Activated CD4-positive, CD25-positive, alpha-beta regulatory T cell treated with anti-CD3 and anti-CD28 coated beads, Interleukin-2, amount 50 U/mL, for 24 hours (primary cell): ENCODE measurements around the gene RPS15A.
"Not testable (repeated sequence)": the region's sequence is repeated elsewhere in the genome, so short reads cannot be mapped to it uniquely, and the experiment has no call there.

Experiments used
- ATAC-seq, 2 donors: fragments of 150-1000 bp; cut with Tn5 transposase; one replicate each; pipeline ENCODE4 v1.10.0; 2021; ENCODE audit warnings: mild to moderate bottlenecking in 1 of 2, moderate library complexity in 1 of 2

Gene RPS15A

DNA sequence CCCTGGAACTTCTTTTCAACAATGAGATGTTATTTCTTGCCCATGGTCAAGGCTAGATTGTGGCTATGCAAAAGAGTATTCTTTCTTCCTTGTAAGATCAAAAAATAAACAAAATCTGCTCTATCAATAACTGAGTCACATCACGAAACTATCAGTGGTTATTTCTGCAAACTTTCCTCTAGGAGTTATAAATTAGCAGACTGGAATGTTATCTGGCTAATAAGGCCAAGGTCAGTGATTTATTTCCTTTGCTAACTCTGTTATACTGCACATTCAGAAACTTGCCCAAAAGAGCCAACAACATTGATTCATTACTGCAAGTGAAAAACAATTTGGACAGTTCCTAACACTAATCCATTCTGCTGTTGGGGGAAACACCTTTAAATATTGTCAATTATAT is 6.2 kb upstream of the RPS15A start:
- ATAC-seq, result no peak

DNA sequence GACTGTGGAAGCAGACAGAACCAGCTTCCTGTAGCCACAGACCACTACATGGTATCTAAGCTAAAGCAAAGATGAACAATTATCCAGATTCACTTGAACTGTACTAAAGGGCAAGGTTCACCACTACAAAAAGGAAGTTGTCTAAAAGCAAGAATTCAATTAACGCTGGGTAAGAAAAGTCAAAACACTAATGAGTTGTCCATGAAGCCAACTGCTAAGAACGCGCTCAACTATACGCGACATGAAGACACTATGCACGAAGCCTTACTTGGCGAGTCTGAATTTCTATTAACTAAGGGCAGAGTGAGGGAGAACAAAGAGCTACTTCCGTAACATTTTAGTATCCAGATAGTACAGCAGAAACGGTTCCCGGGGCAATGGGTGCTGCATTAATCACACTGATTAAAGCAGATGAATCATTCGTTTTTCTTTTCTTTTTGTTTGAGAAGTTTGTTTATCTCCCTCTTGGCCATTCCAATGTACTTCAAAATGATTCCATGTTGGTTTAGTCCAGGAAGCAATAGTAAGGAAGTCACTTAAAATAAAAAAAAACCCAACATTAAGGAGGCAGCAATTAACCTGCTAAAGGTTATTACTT is 2.8 kb upstream of the RPS15A start:
- ATAC-seq, result no peak

DNA sequence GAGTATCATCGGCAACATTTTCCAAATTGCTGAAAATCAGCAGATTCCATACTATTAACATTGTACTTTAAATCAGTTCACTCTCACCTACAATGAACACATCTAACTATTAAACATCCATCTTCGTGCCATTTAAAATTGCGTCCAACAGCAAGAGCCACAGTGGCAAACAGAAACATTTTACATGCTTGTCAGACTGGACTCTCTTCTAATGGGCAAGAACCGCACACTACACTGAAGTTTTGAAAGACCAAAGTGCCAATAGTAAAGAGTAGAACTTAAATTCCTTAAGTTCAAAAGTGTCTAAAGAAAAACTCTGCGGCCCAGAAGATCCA is 652 bp downstream of the RPS15A start:
- ATAC-seq, result no peak

DNA sequence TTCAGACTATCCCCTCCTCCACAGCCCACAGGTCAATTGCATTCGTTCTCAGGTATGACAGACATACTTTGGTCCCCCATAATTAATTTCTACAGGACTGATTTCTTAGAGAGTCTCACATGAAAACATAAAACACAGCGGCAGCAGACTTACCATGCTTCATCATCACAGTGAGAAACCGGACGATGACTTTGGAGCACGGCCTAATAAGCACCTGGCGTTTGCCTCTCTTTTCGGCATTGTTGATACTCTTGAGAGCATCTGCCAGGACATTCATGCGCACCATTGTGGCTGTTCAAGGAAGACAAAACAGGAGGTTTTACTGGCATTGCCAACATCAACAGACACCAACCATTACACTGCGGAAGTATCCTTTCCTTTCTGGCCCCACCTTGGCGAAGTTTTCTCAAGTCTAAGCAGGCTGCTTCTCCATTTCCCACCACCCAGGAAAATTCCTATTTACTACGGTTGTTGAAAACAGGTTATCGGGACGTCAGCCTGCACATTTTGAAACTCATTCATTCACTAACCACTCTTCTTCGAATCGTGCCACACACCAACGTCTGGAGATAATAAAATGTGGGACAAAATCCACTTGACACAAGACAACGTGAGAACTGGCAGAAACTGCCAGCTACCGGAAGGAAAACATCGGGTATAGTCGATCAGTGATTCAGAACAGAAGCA is 1.2 kb downstream of the RPS15A start:
- no peak for ATAC-seq

DNA sequence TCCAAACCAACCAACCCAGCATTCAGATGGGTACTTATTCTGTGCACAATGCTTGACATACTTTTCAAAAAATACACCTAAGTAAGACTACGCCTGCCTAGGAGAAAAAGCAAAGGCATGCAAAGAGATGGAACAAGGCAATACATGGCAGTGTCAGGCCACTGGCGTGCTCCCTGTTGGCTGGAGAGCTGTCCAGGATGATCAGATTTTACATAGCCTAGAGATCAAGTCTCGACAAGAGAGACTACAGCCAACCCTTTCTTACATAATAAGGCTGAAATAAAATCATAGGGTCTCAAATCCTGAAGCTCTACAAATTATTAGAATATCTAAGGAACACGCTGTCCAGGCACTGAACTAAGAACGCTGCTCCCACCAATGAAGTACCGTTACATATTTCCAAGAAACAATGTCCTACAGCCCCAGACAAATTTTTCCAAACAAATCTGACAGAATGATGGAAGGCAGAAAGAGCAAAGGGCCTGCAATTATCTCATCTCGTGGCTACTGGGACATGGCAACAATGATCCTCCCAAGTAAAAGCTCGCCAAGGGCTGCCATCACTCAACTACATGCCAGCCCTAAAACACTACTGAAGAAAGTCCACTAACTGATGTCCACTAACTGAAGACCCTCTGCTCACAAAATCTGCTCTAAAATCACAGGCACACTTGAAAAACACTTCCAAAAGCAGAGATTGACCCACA is 5.1 kb downstream of the RPS15A start:
- ATAC-seq, result no peak

DNA sequence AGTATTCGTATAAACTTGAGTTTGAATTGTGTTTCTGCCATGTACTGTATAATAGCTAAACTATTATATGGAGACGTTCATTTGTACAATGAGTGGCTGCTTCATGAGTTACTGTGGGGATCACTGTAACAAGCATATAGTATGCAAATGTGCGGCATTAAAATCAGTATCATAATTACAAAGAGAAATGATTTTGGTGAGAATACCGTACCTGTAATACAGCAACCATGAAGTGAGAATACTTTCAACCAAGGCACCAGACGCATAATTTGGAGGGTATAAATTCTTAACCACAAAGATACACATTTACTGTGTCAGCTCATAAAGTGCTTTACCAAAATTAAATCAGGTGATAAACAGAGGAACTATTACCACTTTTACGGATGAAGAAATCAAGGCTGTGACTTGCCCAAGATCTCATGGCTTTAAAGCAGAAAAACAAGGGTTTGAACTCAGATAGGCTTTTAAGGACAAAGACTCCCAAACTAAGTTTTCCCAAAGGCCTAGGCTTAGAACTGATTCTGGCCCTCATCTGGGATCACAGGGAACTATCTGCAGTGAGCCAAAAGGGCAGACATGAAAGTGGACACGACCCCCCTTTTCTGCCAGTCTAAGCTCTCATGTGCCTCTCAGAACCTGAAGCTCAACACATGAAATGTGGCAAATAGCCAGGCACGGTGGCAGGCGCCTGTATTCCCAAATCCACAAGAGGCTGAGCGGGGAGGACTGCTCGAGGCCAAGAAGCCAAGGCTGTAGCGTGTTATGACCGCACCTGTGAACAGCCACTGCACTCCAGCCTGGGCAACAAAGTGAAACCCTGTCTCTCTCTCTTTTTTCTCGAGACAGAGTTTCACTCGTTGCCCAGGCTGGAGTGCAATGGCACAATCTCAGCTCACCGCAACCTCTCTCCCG is 6.4 kb downstream of the RPS15A start:
- peak; percentile 63 to 78 for ATAC-seq

DNA sequence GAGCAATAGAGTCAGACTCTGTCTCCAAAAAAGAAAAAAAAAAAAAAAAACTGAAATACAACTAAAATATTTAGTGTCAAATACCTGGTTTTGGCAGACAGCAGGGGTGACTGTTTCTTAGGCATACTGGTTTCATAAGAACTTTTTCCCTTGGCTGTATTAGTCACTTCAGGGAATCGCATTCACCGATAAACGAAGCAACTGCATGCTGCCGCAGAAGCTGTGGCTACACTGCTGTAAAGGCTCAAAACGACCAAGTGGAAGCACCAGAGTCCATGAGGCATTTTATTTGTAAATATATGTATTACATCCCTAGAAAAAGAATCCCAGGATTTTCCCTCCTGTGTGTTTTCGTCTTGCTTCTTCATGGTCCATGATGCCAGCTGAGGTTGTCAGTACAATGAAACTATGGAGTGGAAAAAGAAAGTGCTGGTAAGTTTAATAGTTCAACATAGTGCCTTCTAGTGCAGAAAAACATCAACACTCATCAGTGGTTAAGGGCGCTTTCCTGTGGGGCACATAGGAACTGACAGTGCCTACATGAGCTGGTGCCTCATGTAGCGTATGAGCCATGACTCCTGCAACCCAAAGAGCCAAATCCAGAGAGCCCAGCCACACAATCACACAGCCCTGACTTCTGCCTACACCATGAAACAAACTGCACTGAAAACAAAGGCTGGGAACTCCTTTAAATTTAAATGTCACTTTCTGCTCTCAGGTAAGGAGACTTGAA is 7.3 kb downstream of the RPS15A start:
- peak; percentile 39 to 44 for ATAC-seq

DNA sequence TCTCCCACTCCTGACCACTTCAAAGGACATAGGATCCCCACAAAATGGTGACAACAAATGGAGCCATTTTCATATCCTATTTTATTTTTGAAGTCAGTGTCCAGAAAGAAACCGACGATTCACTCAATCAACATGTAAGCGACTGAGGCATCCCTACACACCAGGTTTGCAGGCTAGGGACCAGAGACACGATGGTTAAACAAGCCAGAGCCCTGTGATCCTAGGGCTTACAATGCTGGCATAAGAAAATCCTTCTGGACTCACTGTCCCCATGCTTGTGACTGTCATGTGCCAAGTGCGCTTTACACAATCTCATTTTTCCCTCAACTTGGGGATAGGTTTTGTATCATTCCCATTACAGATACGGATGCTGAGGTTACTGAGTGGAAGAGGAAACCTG is 8.9 kb downstream of the RPS15A start:
- not testable (repeated sequence) for ATAC-seq

DNA sequence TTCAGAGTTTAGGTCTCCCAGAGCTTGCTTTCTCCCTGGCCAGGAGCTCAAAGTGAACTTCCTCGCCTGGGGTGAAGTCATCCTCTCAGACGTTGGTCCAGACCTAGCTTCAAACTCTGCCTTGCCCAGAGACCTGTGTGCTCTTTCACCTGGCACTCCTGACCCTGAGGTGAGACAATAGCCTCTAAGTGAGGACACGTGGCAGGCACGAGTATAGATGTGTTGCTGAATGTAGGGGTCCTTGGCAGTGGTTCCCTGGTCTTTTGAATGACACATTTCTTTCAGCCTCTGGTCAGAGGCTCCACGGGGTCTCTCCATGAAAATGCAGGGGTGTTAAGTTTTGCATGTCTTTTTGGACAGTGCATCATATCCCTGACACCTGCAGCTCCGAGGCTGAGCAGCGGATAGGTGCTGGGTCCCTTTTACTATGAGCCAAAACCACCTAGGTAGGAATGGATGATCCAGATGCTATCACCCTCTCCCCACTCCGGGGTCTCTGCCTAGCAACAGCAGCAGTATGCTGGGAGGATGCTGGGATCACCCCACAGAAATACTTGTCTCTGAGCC is 9.6 kb downstream of the RPS15A start:
- ATAC-seq, result not testable (repeated sequence)

DNA sequence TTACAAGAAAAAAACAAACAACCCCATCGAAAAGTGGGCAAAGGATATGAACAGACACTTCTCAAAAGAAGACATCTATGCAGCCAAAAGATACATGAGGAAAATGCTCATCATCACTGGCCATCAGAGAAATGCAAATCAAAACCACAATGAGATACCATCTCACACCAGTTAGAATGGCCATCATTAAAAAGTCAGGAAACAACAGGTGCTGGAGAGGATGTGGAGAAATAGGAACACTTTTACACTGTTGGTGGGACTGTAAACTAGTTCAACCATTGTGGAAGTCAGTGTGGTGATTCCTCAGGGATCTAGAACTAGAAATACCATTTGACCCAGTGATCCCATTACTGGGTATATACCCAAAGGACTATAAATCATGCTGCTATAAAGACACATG is 12.5 kb downstream of the RPS15A start:
- ATAC-seq, result not testable (repeated sequence)

DNA sequence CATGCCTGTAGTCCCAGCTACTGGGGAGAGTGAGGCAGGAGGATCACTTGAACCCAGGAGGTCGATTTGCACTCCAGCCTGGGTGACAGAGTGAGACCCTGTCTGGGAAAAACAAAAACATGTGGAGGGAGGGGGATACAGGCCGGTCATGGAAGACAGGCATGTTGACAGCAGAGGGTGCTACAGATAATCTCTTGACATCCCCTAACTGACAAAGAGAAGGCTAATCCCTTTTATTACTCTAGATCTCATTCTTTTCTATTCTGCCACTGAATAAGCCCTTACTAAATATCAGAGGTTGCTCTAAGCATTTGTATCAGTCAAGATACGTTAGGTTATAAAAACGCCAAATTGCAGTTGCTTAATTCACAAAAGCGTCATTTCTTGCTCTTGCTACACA is 13.8 kb downstream of the RPS15A start:
- ATAC-seq, result not testable (repeated sequence)

DNA sequence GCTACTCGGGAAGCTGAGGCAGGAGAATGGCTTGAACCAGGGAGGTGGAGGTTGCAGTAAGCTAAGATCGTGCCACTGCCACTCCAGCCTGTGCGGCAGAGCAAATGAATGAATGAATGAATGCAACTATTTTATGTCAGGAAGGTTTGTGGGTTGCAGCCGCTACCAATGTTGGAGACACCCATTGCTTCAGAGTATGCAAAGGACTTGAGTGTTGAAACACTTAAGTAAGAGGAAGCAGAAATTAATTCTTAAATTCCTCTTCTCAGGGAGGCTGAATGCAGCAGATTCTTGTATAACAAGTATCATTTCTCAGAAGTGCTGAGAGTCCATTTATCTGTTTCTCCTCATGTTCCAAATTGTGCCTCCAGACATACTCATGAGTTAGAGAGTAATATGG is 15.5 kb downstream of the RPS15A start:
- ATAC-seq, result not testable (repeated sequence)

DNA sequence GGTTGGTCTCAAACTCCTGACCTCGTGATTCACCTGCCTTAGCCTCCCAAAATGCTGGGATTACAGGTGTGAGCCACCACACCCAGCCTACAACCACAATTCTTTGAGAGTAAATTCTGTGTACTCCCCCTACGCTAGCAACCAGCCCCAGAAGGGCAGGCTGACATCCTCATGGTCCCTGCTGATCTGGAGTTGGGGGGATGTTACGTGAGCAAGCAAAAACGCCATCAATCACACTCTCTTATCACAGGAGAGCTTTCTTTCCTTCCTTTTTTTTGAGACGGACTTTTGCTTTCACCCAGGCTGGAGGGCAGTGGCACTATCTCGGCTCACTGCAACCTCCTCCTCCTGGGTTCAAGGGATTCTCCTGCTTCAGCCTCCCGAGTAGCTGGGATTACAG is 18.0 kb downstream of the RPS15A start:
- not testable (repeated sequence) for ATAC-seq

DNA sequence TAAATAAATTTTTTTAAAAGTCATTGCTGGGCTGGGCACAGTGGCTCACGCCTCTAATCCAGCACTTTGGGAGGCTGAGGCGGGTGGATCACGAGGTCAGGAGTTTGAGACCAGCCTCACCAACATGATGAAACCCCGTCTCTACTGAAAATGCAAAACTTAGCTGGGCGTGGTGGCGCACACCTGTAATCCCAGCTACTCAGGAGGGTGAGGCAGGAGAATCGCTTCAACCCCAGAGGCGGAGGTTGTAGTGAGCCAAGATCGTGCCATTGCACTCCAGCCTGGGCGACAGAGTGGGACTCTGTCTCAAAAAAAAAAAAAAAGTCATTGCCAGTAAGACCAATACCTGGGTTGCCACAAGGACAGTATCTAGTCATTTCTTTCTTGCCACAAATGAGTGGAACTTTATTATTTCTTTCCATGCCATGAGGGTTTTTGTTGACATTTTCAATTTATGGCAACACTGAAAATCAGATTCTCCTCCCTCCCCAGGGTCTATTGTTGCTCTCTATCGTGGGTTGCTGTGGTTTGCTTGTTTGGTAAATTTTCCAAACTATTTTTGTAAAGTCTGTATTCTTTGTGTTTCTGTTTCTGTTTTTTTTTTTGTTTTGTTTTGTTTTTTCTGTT is 19.7 kb downstream of the RPS15A start:
- peak; percentile 32 to 50 for ATAC-seq

DNA sequence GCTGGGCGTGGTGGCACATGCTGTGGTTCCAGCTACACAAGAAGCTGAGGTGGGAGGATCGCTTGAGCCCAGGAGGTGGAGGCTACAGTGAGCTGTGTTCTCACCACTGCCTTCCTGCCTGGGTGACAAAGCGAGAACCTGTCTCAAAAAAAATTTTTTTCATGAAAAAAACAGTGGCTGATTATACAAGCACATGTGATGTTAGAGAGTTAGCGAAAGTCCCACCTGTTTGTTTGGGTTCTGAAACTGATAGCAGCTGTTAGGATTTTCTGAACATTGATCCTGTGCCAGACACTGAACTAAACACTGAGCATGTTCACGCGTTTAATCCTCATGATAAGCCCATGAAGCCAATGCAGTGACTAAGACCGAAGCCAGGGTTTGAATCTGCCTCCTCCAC is 22.9 kb downstream of the RPS15A start:
- ATAC-seq, result peak; percentile 40 to 48

DNA sequence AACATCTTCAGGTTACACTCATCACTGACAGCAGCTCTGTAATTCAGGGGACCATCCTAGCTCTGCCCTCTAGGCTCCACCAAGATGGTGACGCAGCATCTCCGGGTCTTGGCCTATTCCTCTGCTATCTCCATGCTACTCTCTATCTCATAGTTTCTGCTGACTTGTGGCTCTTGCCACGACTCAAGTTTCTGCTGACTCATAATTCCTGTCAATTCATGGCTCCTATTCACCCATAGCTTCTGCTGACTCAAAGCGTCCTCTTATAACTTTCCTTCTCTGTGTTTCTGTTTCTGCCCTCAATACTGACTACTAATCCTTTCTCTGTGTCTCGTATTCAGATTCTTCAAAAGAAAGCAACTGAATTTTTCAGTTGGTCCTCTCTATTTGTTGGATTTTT is 27.4 kb downstream of the RPS15A start:
- peak; percentile 82 to 88 for ATAC-seq

DNA sequence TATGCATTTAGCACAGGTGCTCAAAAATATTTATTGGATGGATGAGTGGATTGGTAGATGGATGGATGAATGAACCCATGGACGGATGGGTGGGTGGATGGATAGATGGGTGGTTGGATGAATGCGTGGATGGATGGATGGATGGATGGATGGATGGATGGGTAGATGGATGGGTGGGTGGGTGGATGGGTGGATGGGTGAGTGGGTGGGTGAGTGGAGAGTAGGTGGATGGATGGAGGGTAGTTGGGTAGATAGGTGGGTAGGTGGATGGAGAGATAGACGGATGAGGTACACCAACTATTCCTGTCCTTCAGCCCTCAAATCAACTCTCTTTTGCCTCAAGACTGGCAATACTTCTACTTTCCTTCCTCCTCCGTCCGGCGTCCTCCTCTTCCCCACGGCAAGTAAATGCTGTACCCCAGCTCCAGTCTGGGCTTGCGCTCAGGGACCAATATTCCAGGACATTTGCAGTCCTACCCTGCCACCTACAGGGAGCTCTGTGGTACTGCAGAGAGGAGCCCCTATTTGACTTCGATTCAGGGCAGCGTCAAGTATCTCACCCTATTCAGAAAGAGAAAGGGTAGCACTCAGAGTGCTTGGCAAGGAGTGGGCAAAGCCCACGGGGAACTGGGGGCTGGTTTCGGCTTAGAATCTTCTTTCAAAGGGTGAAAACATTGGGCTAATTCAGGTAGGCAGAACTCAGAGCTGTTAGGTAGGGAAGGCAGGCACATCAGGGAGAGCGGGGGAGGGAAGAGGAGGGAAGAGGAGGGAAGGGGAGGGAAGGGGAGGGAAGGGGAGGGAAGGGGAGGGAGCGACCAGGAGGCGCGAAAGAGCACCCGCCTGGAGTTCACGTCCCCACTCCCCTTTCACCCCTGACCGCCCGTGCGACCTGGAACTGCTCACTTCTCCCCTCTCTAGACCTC is 30.3 kb downstream of the RPS15A start:
- ATAC-seq, result peak; percentile 64 to 67

DNA sequence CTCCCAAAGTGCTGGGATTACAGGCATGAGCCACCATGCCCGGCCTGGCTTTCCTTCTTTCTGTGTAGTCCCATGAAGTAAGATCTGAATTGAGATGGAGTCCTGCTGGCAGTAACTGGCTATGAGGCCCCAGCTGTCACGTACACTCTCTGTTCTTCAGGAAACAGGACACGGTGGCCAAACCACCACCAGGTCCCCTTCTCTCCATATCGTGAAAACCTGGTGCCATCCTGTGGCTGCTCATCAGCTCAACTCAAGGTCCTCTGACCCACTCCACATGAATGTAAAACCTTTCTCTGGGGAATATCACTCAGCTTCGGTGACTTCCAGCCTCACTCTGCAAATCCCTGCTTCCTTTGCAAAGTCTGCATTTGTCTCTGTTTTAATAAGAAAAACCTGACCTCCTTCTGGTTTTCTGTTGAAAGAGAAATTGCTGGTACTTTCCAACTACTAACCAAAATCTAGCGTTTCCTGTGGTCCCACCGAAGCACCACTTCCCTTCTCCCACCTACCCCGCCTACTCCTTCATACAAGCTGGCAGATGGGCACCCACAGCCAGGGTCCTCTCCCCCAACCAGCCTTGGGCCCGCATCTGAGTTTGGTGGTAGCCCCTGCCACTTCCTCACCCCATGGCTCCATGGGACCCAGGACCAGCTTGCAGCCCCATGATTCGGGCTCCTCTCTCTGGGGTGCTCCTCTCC is 32.0 kb downstream of the RPS15A start:
- not testable (repeated sequence) for ATAC-seq

DNA sequence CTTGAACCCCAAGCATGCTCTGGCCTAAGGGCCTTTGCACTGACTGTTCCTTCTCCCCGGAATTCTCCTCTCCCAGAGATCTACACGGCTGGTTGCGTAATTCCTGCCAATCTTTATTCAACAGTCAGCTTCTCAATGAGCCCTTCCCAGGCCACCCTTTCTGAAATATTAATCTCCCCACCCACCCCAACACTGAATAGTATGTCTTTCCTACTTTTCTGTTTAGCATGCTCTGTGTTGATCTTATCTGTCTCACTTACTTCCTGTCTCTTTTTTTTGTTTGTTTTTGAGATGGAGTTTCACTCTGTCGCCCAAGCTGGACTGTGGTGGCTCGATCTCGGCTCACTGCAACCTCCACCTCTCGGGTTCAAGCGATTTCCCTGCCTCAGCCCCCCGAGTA is 33.5 kb downstream of the RPS15A start:
- not testable (repeated sequence) for ATAC-seq

DNA sequence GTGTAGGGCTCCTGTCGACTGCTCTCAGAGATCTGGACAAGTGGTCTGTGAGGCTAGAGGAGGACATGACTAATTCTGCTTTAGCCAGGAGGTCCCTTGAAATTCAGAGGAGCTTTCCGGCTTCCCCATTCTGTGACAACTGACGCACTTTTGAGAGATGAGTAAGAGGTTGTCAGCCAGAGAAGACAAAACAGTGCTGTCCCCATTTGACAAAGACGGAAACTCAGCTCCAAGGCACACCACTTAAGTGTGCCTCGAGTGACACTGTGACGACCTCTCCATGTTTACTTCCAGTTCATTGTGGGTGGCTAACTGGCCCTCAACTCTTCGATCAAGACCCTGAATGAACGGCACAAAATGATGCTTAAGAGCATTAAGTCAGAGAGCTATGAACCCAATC is 47.3 kb downstream of the RPS15A start:
- not testable (repeated sequence) for ATAC-seq
